ENCODE measurements around the gene XCR1.
"Not testable (repeated sequence)": the region's sequence is repeated elsewhere in the genome, so short reads cannot be mapped to it uniquely, and the experiment has no call there.

The XCR1 gene, protein sequence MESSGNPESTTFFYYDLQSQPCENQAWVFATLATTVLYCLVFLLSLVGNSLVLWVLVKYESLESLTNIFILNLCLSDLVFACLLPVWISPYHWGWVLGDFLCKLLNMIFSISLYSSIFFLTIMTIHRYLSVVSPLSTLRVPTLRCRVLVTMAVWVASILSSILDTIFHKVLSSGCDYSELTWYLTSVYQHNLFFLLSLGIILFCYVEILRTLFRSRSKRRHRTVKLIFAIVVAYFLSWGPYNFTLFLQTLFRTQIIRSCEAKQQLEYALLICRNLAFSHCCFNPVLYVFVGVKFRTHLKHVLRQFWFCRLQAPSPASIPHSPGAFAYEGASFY

DNA sequence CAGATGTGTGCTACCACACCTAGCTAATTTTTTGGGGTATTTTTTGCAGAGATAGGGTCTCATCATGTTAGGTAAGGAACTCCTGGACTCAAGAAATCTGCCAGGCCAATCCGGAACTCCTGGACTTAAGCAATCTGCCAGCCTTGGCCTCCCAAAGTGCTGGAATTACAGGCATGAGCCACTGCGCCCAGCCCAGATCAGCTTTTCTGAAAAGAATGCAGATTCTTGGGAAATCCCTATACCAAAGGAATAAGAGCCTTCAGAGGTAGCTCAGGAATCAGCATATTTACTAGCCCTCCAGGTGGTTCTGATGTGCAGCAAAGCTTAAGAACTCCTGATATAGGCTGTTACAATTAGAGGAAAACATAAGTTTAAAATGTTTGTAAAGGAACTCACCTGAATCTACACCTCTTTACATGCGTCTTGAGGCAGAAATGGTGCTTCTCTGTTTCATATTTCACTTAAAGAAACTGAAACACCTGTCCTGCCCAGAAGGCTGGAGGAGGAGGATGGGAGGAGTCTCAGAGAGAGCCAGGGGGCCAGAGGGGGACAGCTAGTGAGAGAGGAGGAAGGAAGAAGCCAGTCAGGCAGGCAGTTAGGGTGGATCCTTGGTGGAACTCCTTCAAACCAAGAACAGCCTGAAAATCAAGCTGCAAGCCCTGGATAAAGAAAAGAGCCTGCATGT is at the start of gene XCR1:
XCR1 (minus strand) TSS at position 463 of the 685 bp plus-strand sequence. CDS start 5,536 bp downstream, outside the sequence.
- no peak for DNase-seq (ENCODE audit: low spot score)

DNA sequence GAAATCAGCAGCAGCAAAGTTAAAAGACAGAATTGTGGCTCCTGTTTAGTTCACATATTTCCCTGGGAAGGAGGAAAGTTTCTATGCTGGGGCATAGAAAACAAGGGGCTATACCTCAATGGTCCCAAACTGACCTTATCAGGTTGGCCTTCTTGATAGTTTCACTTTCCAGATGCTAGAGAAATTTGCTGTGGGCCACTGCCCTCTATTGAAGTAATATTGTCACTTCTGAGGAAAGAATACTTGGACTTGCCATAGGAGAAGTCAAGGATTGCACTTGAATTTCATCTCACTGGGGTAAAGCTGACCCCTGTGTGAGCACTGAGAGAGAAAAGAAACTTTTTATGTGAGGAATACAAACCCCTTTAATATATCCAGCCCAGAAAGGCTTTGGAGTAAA is 49.3 kb upstream of the XCR1 start:
- no peak for DNase-seq (ENCODE audit: low spot score)

DNA sequence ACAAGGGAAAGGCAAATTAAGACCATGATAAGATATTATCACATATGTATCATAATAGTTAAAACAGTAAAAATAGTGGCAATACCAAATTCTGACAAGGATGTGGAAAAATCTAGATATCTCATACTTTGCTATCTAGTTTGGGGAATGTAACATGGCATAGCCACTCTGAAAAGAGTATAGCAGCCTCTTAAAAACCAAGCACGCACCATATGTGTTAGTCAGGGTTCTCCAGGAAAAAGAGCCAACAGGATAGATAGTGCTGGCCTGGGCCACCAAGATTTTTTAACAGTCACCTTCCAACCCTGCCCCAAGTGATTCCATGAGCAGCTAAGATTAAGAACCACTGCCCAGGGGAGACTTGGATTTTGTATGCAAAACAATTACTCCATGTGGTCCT is 48.5 kb upstream of the XCR1 start:
- DNase-seq (ENCODE audit: low spot score) = no peak

DNA sequence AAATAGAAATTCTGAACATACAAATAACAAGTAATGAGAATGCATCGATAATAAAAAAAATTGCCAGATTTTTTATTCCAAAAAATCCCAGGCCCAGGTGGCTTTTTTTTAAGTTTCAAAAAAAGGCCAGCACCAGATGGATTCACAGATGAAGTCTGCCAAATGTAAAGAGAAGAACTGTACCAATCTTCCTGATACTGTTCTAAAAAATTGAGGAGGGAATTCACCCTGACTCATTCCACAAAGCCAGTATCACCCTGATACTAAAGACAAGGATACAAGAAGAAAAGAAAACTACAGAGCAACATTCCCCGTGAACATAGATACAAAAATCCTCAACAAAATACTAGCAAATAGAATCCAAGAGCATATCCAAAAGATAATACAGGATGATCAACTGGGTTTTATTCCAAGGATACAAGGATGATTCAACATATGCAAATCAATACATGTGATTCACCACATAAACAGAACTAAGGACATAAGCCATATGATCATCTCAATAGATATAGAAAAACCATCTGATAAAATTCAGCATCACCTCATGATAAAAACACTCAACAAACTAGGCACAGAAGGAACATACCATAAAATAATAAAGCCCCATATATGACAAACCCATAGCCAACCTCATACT is 44.1 kb upstream of the XCR1 start:
- no peak for DNase-seq (ENCODE audit: low spot score)

DNA sequence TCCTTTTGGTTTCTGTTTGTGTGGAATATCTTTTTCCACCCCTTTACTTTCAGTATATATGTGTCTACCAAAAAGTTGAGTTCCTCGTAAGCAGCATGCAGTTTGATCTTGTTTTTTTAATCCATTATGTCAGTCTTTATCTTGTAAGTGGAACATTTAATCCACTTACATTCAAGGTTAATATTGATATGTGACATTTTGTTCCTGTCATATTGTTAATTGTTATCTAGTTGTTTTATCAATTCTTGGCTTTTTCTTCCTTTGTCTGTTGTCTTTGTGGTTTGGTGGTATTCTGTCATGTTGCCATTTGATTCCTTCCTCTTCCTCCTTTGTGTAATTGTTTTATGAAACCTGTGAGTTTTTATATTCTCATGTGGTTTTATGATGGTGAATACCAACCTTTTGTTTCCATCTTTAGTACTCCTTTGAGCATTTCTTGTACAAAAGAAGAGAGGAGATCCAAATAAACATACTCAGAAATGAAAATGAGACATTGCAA is 43.4 kb upstream of the XCR1 start:
- DNase-seq (ENCODE audit: low spot score) = no peak

DNA sequence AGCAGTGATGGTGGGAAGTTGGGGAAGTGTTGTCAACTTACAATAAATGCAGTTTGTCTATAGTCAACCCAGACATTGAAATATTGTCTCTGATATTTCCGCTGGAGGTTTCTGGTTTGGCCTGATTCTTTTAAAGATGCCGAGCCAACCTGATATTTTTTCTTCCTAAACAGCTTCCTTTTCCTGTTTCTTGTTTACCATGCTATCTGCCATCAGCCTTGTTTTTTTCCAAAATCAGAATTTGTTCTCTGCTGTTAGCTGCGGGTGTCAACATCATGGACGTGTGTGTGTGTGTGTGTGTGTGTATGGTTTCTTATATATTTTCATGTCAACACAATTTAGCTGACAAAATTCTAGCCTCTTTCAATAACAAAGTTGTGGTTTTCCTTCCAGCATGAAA is 41.2 kb upstream of the XCR1 start:
- DNase-seq (ENCODE audit: low spot score) = no peak

DNA sequence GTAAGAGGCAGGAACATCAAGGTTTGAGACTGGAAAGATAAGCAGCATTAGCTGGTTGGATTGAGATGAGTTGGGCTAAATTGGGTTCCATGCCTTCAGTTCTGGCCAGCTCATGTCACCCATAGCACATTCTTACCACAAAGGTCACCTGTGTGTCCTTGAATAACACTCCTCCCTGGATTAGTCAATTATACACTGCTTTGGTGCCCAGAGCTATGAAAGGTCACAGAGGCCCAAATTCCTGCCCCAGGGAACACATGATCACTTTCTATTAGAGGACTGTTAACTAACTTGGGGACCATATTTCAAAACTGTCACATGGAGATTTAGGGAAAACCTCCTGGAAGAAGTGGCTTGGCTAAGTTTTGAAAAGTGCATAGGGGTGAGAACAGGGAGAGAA is 40.1 kb upstream of the XCR1 start:
- no peak for DNase-seq (ENCODE audit: low spot score)

DNA sequence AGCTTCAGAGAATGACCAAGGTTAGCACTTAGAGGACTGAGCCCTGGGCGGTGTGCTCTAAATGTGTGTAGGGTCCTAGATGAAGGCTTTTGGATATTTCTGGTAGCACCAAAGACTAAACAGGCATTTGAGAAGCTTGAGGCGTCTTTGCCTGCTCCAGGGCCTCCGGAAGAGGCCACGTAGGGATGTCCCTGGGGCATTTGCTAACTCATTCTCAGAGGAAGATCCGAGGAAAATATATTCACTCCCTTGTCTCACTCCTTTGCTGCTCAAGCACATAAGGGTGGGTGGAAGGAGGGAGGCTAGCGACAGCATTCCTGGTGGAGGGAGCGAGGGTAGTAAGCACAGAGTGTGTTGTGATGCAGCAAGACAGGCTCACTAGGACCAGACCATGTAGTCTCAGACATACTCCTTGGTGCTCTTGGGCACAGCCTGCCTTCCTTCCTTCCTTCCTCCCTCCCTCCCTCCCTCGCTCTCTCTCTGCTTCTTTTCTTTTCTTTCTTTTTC is 38.5 kb upstream of the XCR1 start:
- DNase-seq (ENCODE audit: low spot score) = no peak

DNA sequence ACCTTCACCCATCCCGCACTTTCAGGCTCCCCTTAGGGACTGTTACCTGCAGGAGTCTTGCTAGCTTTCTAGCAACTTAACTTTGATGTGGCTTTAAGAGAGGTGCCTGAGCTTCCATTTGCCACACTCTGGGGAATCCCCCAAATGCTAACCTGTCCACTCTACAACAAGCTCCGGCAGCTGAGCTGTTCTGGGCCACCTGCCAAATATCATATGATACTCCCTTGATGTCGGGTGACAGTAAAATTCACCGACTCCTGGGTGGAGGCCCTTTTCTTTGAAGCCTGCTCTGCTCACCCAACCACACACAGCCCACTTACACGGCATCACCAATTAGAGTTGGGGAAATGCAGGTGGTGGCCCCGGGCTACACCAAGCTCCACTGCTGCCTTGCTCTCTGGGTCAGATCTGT is 38.0 kb upstream of the XCR1 start:
- DNase-seq (ENCODE audit: low spot score) = no peak

DNA sequence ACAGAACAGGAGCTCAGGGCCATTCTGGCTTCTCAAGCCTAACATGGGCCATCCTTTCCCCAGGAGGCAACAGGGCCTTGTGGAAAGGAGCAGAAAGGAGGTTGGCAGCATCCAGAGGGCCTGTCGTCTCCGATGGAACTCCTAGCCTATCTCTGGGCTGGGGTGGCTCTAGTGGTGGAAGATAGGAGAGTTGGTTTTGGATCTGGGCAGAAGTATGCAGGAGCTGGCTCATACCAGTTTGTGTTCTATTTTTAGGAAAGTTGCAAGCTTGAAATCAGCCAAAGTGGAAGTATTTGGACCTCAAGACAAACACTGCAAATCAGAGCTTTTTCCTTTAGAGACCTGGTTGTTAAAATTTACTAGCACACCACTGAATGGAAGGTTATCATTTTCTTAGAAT is 35.4 kb upstream of the XCR1 start:
- DNase-seq (ENCODE audit: low spot score) = no peak

DNA sequence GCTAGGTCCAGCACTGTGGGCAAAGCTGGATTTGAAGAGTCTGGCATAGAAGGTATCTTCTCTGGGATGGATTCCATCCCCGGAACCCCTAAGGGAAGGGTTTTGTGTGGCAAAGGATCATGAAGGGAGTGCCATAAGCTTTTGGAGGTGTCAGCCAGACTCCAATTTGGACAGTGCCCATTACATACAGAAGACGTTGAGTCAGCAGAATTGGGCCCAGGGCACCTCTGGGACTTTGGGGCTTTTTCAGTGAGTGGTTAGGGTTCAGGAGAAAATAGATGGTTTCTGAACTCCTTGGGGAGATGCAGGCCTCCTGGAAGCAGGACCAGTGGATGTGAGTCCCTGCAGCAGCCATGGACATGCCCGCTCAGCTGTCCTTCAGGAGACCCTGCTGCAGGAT is 34.6 kb upstream of the XCR1 start:
- DNase-seq (ENCODE audit: low spot score) = no peak

DNA sequence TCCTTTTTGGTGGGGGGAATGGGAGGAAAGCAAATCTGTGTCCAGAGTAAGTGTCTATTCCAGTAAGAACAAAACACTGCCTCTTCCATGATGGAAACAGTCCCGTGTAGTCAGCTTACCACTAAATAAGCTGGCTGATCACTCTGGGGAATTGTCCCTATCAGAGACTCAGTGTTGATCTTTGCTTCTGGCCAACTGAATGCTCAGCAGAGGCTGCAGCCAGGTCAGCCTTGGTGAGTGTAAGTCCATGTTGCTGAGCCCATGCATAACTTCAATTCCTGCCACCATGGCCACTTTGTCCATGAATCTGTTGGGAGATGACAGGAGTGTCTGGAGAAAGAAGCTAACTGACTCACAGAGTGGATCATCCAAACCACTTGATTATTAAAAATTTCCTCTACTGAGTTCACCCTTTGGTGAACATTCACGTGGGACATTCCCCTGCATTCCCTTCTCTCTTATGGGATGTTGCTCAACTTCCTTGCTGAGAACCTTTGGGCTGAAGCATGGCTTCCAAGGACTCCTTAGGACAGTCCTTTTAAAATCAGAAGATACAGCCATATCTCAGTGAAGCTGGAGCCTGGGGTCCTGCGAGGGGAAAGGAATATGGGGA is 33.9 kb upstream of the XCR1 start:
- no peak for DNase-seq (ENCODE audit: low spot score)

DNA sequence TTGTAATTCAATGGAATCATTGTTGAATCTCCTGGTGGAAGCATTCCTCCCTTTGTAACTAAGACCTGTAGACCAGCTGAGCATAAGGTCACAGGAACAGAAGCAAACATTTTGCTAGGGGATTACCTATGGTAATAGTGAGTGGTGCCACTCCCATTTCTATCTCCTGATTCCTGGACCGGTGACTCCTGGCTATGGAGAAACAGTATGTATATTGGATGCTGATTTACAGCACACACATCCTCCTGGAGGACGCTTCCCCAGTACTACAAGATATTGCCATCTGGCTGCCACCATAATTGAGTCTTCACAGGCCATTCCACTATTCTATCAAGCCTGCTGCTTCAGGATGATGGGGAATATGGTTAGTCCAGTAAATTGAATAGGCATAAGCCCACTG is 33.3 kb upstream of the XCR1 start:
- no peak for DNase-seq (ENCODE audit: low spot score)

DNA sequence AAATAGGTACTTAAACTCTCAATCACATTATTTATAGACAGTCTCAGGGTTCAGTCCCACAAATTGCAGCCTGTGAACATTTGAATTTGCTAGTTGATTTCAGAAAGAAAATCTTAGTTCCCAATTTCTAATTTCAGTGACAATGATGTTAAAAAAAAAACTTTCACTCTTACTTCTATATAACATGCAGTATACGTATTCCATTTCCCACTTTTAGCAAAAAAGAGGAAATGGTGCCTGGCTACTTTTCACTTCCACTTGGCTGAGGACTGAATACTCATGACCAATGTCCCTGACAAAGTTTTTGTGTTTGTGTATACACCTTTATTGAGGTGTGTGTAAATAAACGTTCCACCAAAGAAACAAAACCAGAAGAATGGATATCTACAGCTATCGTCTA is 32.1 kb upstream of the XCR1 start:
- peak; percentile 5 for DNase-seq (ENCODE audit: low spot score)

DNA sequence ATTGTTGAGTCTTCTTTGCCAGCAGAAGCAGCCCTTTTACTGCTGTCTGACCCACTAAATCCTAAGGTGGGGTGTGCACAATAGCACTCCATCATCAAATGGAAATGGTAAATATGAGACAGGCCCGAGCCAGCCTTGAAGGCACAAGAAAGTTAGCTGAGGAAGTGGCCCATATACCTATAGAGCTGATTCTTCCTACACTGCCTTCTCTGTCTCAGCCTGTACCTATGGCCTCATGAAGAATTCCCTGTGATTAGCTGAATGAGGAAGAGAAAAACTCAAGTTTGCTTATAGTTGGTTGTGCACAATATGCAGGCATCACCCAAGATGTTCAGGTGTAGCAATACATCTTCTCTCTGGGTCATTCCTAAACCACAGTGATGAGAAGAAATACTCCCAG is 31.7 kb upstream of the XCR1 start:
- DNase-seq (ENCODE audit: low spot score) = no peak

DNA sequence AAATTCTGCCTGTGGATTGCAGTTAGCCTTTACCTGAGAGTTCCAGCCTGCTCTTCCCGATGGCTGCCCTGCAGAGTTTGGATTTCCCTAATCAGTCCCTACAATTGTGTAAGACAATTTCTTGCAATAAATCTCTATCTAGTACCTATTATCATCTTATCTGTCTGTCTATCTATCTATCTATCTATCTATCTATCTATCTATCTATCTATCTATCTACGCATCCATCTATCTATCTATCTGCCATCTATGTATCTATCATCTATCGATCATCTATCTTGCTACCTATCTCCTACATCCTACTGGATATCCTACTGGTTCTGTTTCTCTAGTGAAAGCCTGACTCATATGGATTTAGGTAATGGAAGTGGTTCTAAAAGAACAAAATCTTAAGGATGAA is 30.4 kb upstream of the XCR1 start:
- no peak for DNase-seq (ENCODE audit: low spot score)

DNA sequence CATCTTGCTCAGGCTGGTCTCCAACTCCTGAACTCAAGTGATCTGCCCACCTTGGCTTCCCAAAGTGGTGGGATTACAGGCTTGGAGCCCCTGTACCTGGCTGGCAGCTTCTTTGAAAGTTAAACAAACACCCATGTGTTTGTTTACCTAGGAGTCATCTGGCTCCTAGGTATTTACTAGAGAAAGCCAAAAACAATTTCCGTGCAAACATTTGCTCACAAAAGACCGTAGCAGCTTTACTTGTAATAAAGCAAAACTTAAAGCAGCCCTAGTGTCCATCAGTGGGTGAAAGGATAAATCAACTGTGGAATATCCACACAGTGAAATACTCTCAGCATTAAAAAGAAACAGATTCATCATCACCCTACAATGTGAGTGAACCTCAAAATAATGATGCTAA is 29.4 kb upstream of the XCR1 start:
- no peak for DNase-seq (ENCODE audit: low spot score)

DNA sequence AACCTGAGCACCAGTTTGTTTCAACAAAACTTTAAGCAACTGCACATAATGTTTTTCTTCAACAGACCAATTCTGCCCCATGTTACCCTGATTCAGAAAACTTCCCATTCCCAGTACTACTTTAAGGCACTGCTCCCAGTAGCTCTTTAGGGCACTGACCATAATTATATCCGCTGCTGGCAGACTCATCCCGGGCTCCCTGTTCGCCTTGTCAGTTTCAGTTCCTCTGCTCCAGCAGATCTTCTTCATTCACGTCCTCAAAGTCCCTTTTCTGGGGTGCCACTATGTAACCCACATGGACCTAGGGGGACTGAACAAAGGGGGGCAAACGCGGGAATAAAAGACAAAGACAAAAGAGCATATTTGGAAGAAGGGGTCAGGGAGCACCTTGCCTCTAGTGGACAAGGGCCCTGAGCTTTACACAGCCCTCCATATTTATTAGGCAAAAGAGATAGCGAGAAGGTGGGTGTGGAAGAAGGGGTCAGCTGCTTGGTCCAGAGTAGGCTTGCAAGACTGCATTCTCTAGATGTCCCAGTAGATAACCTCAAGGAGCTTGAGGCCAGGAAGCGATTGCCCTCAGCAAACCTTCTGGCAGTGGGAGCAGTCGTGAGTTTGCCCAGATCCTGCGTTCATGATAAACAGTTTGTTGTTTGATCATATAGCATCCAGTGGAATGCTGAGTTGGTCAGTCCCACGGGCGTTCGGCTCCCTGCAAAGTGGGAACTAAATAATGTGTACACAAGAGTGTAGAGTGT is 26.7 kb upstream of the XCR1 start:
- DNase-seq (ENCODE audit: low spot score) = not testable (repeated sequence)

DNA sequence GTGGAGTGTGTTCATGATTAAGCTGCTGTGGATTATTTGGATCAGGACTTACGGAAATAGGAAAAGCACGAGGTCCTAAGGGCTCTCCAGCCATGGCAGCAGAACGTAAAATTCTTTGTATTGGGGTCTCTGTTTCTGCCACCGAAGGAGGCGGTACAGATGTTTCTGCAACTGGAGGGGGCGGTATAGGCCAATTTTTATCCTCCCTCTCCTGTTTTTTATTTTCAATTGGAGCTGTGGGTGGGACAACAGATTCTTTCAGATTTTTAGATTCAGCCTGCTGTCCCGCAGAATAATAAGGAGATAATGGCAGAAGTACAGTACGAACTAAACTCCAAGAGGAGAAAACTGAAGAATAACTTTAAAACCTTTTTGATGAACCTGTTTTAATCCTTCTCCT is 26.0 kb upstream of the XCR1 start:
- not testable (repeated sequence) for DNase-seq (ENCODE audit: low spot score)

DNA sequence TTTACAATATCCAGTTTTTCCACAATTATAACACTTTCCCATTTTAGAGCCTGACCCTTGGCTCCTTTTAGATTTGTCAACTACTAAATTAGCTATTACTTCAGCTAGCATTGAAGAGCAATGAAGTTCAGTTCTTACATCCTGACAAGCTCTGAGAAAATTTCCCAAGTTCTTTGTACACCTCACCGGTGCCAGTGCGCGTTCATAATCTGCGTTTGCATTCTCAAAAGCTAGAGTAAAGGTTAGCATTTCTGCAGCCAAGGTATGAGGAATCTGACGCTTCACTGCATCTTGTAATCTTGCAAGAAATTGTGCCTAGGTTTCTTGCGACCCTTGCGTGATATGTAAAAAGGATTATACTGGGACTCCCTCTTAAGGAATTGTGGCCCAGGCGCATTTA is 25.2 kb upstream of the XCR1 start:
- no peak for DNase-seq (ENCODE audit: low spot score)

DNA sequence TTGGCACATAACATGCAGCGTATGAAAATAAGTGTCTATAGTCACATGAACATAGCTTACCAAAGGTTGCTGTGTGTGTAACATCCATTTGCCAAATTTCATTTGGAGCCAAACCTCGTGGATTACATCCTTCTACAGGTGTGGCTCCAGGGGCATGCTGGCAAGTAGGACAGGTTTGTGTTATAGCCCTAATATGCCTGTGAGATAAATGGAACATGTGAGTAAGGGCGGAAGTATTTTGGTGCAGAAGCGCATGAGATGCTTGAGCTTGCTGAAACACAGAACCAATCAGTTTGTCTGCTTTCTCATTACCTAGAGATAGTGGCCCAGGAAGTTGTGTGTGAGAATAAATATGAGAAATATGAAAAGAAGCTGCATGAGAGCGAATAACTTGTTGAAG is 21.8 kb upstream of the XCR1 start:
- no peak for DNase-seq (ENCODE audit: low spot score)

DNA sequence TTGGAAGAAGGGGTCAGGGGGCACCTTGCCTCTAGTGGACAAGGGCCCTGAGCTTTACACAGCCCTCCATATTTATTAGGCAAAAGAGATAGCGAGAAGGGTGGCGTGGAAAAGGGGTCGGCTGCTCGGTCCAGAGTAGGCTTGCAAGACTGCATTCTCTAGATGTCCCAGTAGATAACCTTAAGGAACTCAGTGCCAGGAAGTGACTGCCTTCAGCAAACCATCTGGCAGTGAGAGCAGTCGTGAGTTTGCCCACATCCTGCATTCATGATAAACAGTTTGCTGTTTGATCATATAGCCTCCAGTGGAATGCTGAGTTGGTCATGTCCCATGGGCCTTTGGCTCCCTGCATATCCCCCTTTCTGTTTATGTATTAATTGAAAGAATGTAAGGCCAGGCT is 18.9 kb upstream of the XCR1 start:
- not testable (repeated sequence) for DNase-seq (ENCODE audit: low spot score)
